ENCODE results near the gene ROBO1.

ROBO1 gene

DNA sequence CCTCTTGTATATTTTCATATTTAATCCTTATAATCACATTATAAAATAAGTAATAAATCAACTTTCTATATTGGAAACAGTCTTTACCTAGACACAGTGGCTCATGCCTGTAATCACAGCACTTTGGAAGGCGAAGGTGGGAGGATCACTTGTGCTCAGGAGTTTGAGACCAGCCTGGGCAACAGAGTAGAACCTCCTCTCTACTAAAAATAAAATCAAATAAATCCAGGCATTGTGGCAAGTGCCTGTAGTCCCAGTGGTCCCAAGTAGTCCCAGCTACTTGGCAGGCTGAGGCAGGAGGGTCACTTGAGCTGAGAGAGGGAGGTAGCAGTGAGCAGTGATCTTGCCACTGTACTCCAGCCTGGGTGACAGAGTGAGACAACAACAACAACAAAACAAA lies 975.1 kb downstream of the ROBO1 start:
- DNase-seq (ENCODE audit: low read depth), result no peak
- H3K4me3 ChIP-seq (ENCODE audit: low read depth, low read length), result no peak overlapping the region
- TF ChIP-seq, protein P1, sequence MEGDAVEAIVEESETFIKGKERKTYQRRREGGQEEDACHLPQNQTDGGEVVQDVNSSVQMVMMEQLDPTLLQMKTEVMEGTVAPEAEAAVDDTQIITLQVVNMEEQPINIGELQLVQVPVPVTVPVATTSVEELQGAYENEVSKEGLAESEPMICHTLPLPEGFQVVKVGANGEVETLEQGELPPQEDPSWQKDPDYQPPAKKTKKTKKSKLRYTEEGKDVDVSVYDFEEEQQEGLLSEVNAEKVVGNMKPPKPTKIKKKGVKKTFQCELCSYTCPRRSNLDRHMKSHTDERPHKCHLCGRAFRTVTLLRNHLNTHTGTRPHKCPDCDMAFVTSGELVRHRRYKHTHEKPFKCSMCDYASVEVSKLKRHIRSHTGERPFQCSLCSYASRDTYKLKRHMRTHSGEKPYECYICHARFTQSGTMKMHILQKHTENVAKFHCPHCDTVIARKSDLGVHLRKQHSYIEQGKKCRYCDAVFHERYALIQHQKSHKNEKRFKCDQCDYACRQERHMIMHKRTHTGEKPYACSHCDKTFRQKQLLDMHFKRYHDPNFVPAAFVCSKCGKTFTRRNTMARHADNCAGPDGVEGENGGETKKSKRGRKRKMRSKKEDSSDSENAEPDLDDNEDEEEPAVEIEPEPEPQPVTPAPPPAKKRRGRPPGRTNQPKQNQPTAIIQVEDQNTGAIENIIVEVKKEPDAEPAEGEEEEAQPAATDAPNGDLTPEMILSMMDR (conservative IDR thresholded peaks at IDR 0.05; ENCODE audit: low read depth, low read length), result no peak

DNA sequence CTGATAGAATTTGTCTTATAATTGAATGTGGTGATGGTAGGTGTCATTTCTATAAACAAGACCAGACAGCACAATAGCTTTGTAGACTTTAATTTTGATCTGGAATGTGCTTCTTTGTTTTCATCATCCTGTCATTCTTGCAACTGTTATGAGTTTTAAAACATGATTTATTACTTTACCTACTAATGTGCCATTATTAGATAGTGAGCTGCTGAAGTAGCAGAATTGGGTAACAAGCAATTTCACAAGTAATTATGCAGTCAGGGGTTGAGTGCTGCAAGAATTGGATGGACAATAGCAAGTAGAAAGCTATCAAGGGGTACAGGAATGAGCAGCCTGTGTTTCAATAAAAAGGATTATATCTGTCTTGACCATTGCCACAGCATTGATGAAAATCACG lies 975.6 kb downstream of the ROBO1 start:
- no peak overlapping the region for H3K4me3 ChIP-seq (ENCODE audit: low read depth, low read length)
- TF ChIP-seq, protein P1 (conservative IDR thresholded peaks at IDR 0.05; ENCODE audit: low read depth, low read length), result no peak
- DNase-seq (ENCODE audit: low read depth), result no peak

DNA sequence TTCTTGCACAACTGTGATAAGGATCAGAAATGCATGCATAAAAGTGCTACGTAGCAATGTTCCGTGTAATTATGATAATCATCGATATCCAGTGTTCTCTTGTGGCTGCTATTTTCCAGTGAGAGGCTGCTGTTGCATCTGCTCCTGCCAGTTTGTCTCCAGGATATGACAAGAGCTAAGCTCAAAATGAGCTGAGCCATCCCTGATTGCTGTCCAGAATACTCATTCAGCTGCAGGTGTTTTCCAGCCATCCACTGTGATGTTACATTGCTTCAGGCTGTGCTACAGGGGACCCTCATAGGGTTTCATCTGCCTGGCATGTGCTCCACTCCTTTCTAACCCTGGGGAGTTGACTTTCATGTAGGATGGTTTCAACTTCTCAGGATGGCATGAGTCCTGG lies 976.0 kb downstream of the ROBO1 start:
- no peak overlapping the region for H3K4me3 ChIP-seq (ENCODE audit: low read depth, low read length)
- TF ChIP-seq, protein P1 (conservative IDR thresholded peaks at IDR 0.05; ENCODE audit: low read depth, low read length), result no peak
- no peak for DNase-seq (ENCODE audit: low read depth)

DNA sequence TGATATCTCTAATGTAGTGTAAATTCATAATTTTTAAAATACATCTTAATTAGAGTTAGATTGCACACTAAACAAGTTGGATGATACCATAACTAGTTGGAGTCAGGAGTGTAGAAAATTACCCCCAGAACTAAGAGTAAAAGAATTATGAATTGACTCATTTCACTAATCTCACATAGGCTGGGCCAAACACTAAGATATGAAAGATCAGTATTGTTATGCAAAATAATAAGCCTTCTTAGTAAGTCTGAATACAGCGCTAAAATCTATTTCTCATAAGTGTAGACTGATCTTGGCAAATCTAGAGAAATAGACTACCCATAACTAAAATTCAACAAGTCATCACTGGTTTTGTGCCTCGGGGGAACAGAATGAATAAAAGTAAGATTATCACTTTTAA lies 979.0 kb downstream of the ROBO1 start:
- TF ChIP-seq, protein P1 (conservative IDR thresholded peaks at IDR 0.05; ENCODE audit: low read depth, low read length), result no peak
- no peak for DNase-seq (ENCODE audit: low read depth)

DNA sequence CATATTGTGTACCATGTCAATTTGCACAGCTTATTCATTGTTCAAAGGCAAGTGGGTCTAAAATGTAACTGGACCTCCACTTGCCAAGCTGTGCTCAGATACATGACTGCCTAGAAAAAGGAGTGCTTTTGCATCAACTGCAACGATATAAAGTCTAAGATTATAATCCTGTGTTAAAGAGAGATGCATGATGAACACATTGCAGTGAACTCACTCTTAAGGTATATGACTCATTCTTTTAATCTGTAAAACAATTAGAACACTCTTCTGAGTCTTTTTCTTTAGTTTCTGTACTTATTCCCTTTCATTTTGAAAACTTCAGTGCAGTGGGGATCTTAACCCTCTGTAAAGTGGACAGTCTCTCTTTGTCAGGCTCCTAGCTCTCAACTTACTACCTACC lies 982.8 kb downstream of the ROBO1 start:
- TF ChIP-seq, protein P1 (conservative IDR thresholded peaks at IDR 0.05; ENCODE audit: low read depth, low read length), result no peak
- DNase-seq (ENCODE audit: low read depth), result no peak
- no peak overlapping the region for H3K4me3 ChIP-seq (ENCODE audit: low read depth, low read length)

More for the DNA sequence above, 979.0 kb downstream of the ROBO1 start:
- no peak overlapping the region for H3K4me3 ChIP-seq (ENCODE audit: low read depth, low read length)

DNA sequence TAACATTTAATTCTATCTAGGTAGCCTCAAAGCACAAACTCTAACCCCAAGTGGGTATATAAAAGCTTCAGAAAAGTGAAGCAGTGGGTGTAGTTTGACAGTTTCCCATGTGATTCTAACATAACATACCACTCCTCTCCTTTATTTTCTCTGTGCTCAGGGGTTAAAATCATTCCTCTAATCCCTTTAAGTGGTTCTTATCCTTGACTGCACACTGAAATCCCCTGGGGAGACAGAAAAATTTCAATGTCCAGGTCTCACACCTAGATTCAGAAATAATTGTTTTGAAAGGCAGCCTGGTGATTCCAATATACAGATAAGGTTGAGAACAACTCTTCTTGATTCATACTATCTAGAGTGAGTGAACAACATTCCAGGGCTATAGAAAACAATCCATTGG lies 986.4 kb downstream of the ROBO1 start:
- DNase-seq (ENCODE audit: low read depth), result no peak
- TF ChIP-seq, protein P1 (conservative IDR thresholded peaks at IDR 0.05; ENCODE audit: low read depth, low read length), result no peak
- H3K4me3 ChIP-seq (ENCODE audit: low read depth, low read length), result no peak overlapping the region

DNA sequence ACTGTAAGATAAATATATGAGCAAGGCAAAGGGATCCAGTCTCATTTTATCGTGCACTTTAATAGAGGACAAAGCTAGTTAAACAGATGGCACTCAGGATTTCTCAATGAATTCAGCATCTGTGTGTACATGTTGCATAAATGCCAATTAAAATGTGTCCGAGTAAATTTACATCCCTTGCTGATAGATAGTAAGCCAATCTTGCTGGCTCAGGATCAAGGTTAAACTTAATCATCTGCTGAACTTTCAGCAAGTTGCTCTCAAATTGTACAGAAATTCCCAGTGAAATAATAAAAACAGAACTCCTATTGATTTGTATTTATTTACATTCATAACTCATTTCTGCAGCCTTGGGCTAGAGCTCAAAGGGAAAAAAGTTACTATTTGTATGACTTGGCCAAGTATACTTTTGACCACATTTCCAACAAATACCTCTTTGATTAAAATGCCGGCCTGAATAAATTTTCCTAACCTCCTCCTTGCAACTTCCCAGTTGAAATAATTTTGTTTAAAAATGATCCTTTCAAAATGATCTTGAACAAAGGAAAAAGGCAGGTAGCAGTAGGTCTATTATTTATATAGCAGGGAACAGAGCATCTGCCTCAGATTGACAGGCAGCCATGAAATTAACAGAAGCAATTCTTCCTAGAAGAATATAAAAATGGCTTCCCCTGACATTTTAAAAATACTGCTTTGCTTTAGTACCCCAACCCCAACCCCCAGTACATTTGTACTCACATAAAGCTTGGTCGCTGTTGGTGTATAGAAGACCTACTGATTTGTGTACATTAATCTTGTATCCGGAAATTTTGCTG lies 1001.9 kb downstream of the ROBO1 start:
- TF ChIP-seq, protein P1 (conservative IDR thresholded peaks at IDR 0.05; ENCODE audit: low read depth, low read length), result no peak
- DNase-seq (ENCODE audit: low read depth), result no peak
- no peak overlapping the region for H3K4me3 ChIP-seq (ENCODE audit: low read depth, low read length)
